AG04449 (cell line): Measurements from ENCODE around the gene TOLLIP.

ENCODE experiments used
- CTCF ChIA-PET: fragments of 350-600 bp; formaldehyde crosslinking; extraction: SDS; loops from one replicate; lab custom pipeline; 2021; ENCODE audit warnings: antibody characterized with exemption; lab: Yijun Ruan, JAX
- POLR2A ChIA-PET: fragments of 400-600, 350-600 bp; formaldehyde crosslinking; extraction: SDS; loops from one replicate; lab custom pipeline; 2020; ENCODE audit warnings: antibody characterized with exemption, inconsistent platforms; lab: Yijun Ruan, JAX
- DNase-seq: peaks from one replicate; pipeline ENCODE4 v3.0.0-alpha.2; 2010; ENCODE audit warnings: low read depth, low spot score
- H3K4me3 ChIP-seq: 2 replicates; pipeline ENCODE4 v1.5.1; 2011; ENCODE audit warnings: low read depth, mild to moderate bottlenecking, control low read depth, low read length
- TF ChIP-seq, protein P1 (sequence below): IDR thresholded peaks from one replicate; pipeline ENCODE4 v1.5.1; 2011; ENCODE audit warnings: mild to moderate bottlenecking, moderate library complexity, low read length, control low read depth, inconsistent platforms; ENCODE audit not compliant: insufficient read depth; ENCODE audit errors: missing control alignments

TOLLIP gene

DNA sequence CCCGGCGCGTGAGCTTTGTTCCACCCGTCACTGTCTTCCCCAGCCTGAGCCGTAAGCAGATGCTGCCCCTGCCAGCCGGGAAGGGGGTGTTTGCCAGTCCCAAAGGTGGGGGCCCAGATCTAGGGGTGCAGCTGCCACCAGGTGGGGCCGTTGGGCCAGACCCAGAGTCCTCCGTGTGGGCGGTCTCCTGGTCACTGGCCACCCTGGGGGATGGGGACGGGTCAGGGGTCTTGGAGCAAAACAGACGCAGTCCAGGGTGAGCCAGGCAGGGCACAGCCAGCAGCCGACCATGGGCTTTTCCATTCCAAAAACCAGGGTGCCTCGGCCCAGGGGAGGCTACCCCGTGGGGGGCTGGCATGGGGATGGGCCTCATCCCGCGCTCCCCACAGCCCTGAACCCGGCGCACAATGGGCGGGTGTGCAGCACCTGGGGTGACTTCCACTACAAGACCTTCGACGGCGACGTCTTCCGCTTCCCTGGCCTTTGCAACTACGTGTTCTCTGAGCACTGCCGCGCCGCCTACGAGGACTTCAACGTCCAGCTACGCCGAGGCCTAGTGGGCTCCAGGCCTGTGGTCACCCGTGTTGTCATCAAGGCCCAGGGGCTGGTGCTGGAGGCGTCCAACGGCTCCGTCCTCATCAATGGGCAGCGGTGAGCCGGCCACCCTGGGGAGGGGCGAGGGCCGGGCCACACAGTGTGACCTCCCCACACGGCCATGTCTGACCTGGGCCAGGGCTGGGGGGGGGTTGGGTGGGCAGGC, 83.0 kb downstream of the TOLLIP start:
- POLR2A ChIA-PET = no interaction called here
- no peak overlapping the region for H3K4me3 ChIP-seq
- CTCF ChIA-PET = no interaction called here
- TF ChIP-seq, protein P1, sequence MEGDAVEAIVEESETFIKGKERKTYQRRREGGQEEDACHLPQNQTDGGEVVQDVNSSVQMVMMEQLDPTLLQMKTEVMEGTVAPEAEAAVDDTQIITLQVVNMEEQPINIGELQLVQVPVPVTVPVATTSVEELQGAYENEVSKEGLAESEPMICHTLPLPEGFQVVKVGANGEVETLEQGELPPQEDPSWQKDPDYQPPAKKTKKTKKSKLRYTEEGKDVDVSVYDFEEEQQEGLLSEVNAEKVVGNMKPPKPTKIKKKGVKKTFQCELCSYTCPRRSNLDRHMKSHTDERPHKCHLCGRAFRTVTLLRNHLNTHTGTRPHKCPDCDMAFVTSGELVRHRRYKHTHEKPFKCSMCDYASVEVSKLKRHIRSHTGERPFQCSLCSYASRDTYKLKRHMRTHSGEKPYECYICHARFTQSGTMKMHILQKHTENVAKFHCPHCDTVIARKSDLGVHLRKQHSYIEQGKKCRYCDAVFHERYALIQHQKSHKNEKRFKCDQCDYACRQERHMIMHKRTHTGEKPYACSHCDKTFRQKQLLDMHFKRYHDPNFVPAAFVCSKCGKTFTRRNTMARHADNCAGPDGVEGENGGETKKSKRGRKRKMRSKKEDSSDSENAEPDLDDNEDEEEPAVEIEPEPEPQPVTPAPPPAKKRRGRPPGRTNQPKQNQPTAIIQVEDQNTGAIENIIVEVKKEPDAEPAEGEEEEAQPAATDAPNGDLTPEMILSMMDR = no peak
- DNase-seq = no peak

DNA sequence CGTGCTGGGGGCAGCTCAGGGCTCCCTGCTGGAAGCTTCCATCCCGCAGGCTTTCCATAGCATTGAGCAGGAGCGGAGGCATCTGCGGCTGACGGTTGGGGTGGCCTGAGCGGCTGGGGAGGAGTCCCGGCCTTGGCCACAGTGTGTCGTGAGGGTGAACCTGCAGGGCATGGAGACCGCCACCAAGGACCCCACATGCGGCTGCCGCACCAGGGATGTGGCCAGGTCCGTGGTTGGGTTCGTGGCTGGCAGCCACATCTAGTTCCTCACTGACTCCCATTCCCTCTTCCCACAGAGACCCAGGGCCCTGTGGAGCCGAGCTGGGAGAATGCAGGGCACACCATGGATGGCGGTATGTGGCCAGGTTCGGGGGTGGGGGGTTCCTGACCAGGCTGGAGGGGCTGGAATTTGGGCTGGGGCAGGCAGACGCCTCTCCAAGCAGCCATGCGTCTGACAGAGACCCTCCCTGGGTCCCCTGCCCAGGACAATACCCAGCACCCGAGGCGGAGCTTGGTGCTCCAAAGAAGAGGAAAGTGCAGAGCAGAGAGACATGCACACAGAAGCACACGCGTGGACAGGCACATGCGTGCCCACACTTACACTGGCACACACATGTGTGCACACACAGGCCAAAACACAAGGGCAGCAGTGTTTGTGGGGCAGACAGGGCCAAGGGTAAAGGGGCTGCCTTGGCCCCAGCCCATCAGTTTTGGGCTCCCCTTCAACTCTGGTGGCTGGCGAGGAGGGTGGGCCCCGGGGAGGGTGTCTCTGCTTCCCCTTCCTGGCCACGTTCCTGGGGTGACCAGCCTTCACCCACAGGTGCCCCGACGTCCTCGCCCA, 83.8 kb downstream of the TOLLIP start:
- H3K4me3 ChIP-seq = no peak overlapping the region
- TF ChIP-seq, protein P1 = no peak
- POLR2A ChIA-PET = no interaction called here
- DNase-seq = no peak
- CTCF ChIA-PET = no interaction called here

DNA sequence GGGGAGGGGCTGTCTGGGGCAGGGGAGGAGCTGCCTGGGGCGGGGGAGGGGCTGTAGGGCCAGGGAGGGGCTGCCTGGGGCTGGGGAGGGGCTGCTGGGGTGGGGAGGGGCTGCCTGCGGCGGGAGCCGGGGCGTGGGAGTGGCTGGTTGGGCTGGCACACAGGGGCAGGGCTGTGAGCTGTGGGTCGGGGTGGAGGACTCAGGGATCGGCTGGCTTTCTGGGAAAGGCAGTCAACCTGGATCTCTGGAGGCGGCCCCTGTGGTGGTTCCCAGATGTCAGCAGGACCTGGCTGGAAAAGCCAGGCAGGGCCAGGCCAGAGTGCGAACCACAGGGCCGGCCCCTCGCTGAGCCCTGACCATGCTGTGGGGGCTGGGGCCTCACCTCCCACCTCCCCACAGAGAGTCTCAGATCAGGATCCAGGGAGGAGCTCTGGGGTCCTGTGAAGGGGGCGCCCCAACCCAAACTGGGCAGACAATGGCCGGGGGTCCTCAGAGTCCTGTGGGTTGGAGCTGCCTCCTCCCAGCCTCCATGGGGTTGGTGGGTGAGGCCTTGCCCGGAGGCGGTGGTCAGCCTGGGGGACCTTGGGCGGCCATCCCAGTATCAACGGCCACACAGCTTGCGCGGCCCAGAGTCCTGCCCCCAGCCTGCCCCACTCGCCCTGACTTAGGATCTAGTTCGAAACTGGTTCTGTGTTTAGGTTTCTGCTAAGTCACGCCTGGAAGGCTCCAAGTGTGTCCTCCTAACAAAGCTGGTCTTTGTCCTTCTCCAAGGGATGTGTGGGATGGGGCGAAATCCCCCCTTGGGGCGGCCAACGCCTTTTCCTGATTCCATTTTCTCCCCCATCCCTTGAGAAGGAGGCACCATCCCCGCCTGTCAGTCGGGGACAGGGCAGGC, 84.7 kb downstream of the TOLLIP start:
- DNase-seq = no peak
- TF ChIP-seq, protein P1 = no peak
- ChIA-PET POLR2A (no interaction called here), CTCF (no interaction called here)
- no peak overlapping the region for H3K4me3 ChIP-seq
